HCT116 (cell line): Measurements from ENCODE around the gene ITIH3. TPM values are rescaled to one million over a fixed set of nuclear protein-coding genes. Genes with fewer than 3 reads are reported as not detected.

Source experiments
- ATAC-seq: fragments of 200-7000 bp; cut with Tn5 transposase; 2 replicates; pipeline ENCODE4 v1.9.1; 2020; ENCODE audit warnings: mild to moderate bottlenecking, moderate library complexity
- BruUV-seq: library from RNA; stranded (reverse); fragments of 400-500 nt; replicated peaks from 2 replicates; lab custom pipeline; 2021; lab: Mats Ljungman, UMichigan
- CTCF ChIA-PET: fragments of 300-600 bp; sonication (Branson Sonifier 250); formaldehyde crosslinking; loops from one replicate; lab custom pipeline; 2021; ENCODE audit warnings: antibody characterized with exemption; lab: Charles Lee
- POLR2A ChIA-PET: fragments of 300-600, 350-600 bp; sonication (Branson Sonifier 250); formaldehyde crosslinking; loops from one replicate; lab custom pipeline; 2021; ENCODE audit warnings: antibody characterized with exemption; lab: Charles Lee
- RAD21 ChIA-PET, 2 experiments: fragments of 300-600 bp; sonication (Branson Sonifier 250); formaldehyde crosslinking; loops; one replicate each; lab custom pipeline; 2023; ENCODE audit warnings: low total read pairs in 2 of 2; ENCODE audit not compliant: uncharacterized antibody in 2 of 2, unreplicated experiment in 2 of 2, low non-redundant PET in 1 of 2; lab: Charles Lee
- DNase-seq: peaks from one replicate; pipeline ENCODE4 v3.0.0-alpha.2; 2010; ENCODE audit warnings: low read depth, low spot score
- H2AFZ ChIP-seq: fragments of 200-600 bp; shearing (Covaris generic), sonication (generic); 2 replicates; pipeline ENCODE4 v1.6.1; 2017; ENCODE audit warnings: low read depth, mixed run types, mixed read lengths, antibody characterized with exemption, low read length; ENCODE audit not compliant: poor library complexity, severe bottlenecking
- H3K27ac ChIP-seq: 2 replicates; pipeline ENCODE4 v1.5.1; 2012; ENCODE audit warnings: low read depth, low read length
- H3K27me3 ChIP-seq: fragments of 200-600 bp; sonication (generic); 2 replicates; pipeline ENCODE4 v1.6.1; 2016; ENCODE audit warnings: mixed run types, low read length, mixed read lengths; ENCODE audit not compliant: insufficient read depth
- H3K36me3 ChIP-seq, 2 experiments: fragments of 200-500 bp in 1 of 2; fragments of 200-600 bp in 1 of 2; sonication (Bioruptor generic) in 1 of 2; sonication (generic) in 1 of 2; 2 replicates each; pipeline versions ENCODE4 v1.5.1 to v1.6.1; 2014 to 2016; ENCODE audit warnings: low read length in 2 of 2, inconsistent platforms in 1 of 2, mixed read lengths in 1 of 2, mixed run types in 1 of 2; ENCODE audit not compliant: insufficient read depth in 2 of 2, control insufficient read depth in 1 of 2
- H3K4me1 ChIP-seq, 2 experiments: fragments of 200-600 bp in 1 of 2; sonication (generic) in 1 of 2; 2 replicates each; pipeline versions ENCODE4 v1.5.1 to v1.6.1; 2012 to 2017; ENCODE audit warnings: low read length in 2 of 2, inconsistent platforms in 1 of 2, mild to moderate bottlenecking in 1 of 2, mixed read lengths in 1 of 2, mixed run types in 1 of 2, moderate library complexity in 1 of 2; ENCODE audit not compliant: insufficient read depth in 2 of 2, control insufficient read depth in 1 of 2
- H3K4me2 ChIP-seq: fragments of 200-600 bp; sonication (generic); 2 replicates; pipeline ENCODE4 v1.6.1; 2017; ENCODE audit warnings: mixed run types, low read length, mixed read lengths
- H3K4me3 ChIP-seq, 2 experiments: fragments of 200-600 bp in 1 of 2; sonication (generic) in 1 of 2; replicated peaks in 1 of 2; 2 replicates each; pipeline ENCODE4 v1.5.1; 2011 to 2016; ENCODE audit warnings: low read length in 2 of 2, control low read depth in 1 of 2, low read depth in 1 of 2, mild to moderate bottlenecking in 1 of 2, mixed read lengths in 1 of 2, mixed run types in 1 of 2
- H3K79me2 ChIP-seq: fragments of 200-600 bp; sonication (generic); 2 replicates; pipeline ENCODE4 v1.6.1; 2017; ENCODE audit warnings: mild to moderate bottlenecking, mixed run types, low read length, moderate library complexity, mixed read lengths; ENCODE audit not compliant: insufficient read depth
- H3K9ac ChIP-seq: fragments of 200-600 bp; sonication (generic); 2 replicates; pipeline ENCODE4 v1.6.1; 2016; ENCODE audit warnings: low read length, mixed read lengths
- H3K9me2 ChIP-seq: fragments of 200-600 bp; sonication (generic), shearing (Covaris generic); 2 replicates; pipeline ENCODE4 v1.6.1; 2017; ENCODE audit warnings: mixed run types, mild to moderate bottlenecking, moderate library complexity; ENCODE audit not compliant: insufficient read depth
- H3K9me3 ChIP-seq, 2 experiments: fragments of 200-500 bp in 1 of 2; fragments of 200-600 bp in 1 of 2; sonication (Bioruptor generic) in 1 of 2; sonication (generic) in 1 of 2; 2 replicates each; pipeline ENCODE4 v1.6.1; 2014 to 2017; ENCODE audit warnings: low read length in 2 of 2, mixed read lengths in 2 of 2, inconsistent platforms in 1 of 2, low read depth in 1 of 2, mild to moderate bottlenecking in 1 of 2, mixed run types in 1 of 2, moderate library complexity in 1 of 2; ENCODE audit not compliant: control insufficient read depth in 1 of 2, insufficient read depth in 1 of 2
- H4K20me1 ChIP-seq: fragments of 200-600 bp; sonication (generic), shearing (Covaris generic); 2 replicates; pipeline ENCODE4 v1.6.1; 2017; ENCODE audit warnings: mixed run types, mild to moderate bottlenecking, moderate library complexity; ENCODE audit not compliant: insufficient read depth
- ATF3 ChIP-seq: IDR thresholded peaks from 2 replicates; pipeline ENCODE4 v1.6.1; 2012
- EGR1 ChIP-seq: IDR thresholded peaks from 2 replicates; pipeline ENCODE4 v1.6.1; 2012; ENCODE audit warnings: low read depth
- EZH2 ChIP-seq: fragments of 200-600 bp; sonication (generic); IDR thresholded peaks from 2 replicates; pipeline ENCODE4 v1.6.1; 2017; ENCODE audit warnings: antibody characterized with exemption, mixed run types
- EZH2phosphoT487 ChIP-seq: fragments of 200-600 bp; IDR thresholded peaks from 2 replicates; pipeline ENCODE4 v1.6.1; 2018; ENCODE audit warnings: antibody characterized with exemption, borderline replicate concordance
- FOSL1 ChIP-seq: IDR thresholded peaks from 2 replicates; pipeline ENCODE4 v1.6.1; 2012; ENCODE audit warnings: low read depth
- JUND ChIP-seq: IDR thresholded peaks from 2 replicates; pipeline ENCODE4 v1.6.1; 2012
- MAX ChIP-seq: IDR thresholded peaks from 2 replicates; pipeline ENCODE4 v1.6.1; 2012
- RAD21 ChIP-seq: IDR thresholded peaks from 2 replicates; pipeline ENCODE4 v1.6.1; 2012; ENCODE audit warnings: low read depth, mild to moderate bottlenecking
- SP1 ChIP-seq: IDR thresholded peaks from 2 replicates; pipeline ENCODE4 v1.6.1; 2012; ENCODE audit warnings: low read depth
- SRF ChIP-seq: IDR thresholded peaks from 2 replicates; pipeline ENCODE4 v1.6.1; 2012; ENCODE audit warnings: low read depth
- TCF7L2 ChIP-seq: IDR thresholded peaks from 2 replicates; pipeline ENCODE4 v1.7.0; 2011; ENCODE audit warnings: borderline replicate concordance, inconsistent platforms; ENCODE audit not compliant: insufficient read depth, insufficient read length; ENCODE audit errors: extremely low read depth
- ZFX ChIP-seq: fragments of 450-650 bp; IDR thresholded peaks from 2 replicates; pipeline ENCODE4 v1.6.1; 2017
- ZNF274 ChIP-seq: fragments of 200-500 bp; sonication (Bioruptor generic); IDR thresholded peaks from 2 replicates; pipeline ENCODE4 v1.6.1; 2014; ENCODE audit warnings: mild to moderate bottlenecking, low read depth, low read length, inconsistent platforms
- intact Hi-C: fragments of 100-400 bp; cut with micrococcal nuclease; formaldehyde crosslinking; loops from 2 replicates; pipeline ENCODE4 v1.10.0; 2022
- total RNA-seq: library from RNA; stranded (reverse); gene quantifications from one replicate; pipeline ENCODE4 v1.2.1, GENCODE V29; 2021; ENCODE audit not compliant: unreplicated experiment
- TF ChIP-seq, protein P1 (sequence below): IDR thresholded peaks from 2 replicates; pipeline ENCODE4 v1.6.1; 2011; ENCODE audit warnings: mild to moderate bottlenecking, low read length, moderate library complexity; ENCODE audit not compliant: insufficient replicate concordance; ENCODE audit errors: extremely low read depth
- TF ChIP-seq, protein P2 (sequence below): IDR thresholded peaks from 2 replicates; pipeline ENCODE4 v1.6.1; 2012; ENCODE audit warnings: low read depth

Gene ITIH3
- total RNA-seq, 1 experiment from 2014 or later, result 0.44 TPM

GRCh38 chr3:52835766-52836470 lies 41.3 kb downstream of the ITIH3 start:
- no peaks in the 10 kb centered on the region for H3K9me2 ChIP-seq
- TF ChIP-seq ZNF274, result no peak
- TF ChIP-seq TCF7L2, result no peak
- TF ChIP-seq EGR1, result no peak
- no peak for TF ChIP-seq MAX
- ChIA-PET CTCF (no interaction called here), POLR2A (no interaction called here), RAD21 (no interaction called here)
- no peak overlapping the region for H3K4me2 ChIP-seq
- H3K27me3 ChIP-seq, result no peaks in the 10 kb centered on the region
- no peaks in the 10 kb centered on the region for H3K36me3 ChIP-seq
- intact Hi-C loops, result no loop called here
- no peak overlapping the region for H3K9ac ChIP-seq
- H3K4me1 ChIP-seq, result peaks cover 13 to 15% of the 10 kb centered on the region in 2 experiments
- BruUV-seq, result no TSS peak
- ATAC-seq, result no peak
- H4K20me1 ChIP-seq, result no peaks in the 10 kb centered on the region
- no peak for DNase-seq
- no peak overlapping the region for H3K4me3 ChIP-seq
- H3K79me2 ChIP-seq, result no peaks in the 10 kb centered on the region
- H3K9me3 ChIP-seq, result no peaks in the 10 kb centered on the region
- H3K27ac ChIP-seq, result no peak overlapping the region
- H2AFZ ChIP-seq, result no peak overlapping the region

DNA sequence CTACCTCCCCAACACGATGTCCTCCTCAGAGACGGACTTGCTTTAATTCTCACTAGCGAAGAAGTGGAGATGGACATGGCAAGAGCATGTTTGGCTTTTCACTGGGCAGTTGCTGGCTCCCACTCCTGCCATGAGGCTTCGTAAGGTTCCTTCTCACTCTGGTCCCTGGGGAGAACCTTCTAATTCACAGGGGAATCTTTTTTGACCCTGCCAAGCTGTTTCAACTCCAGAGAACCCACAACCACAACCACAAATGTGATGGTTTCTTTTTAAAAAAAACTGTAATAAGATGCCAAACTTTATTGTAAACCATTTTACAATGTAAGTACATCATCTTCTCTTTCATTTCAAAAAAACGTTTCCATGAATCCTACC lies 41.9 kb downstream of the ITIH3 start:
- H3K9ac ChIP-seq, result no peak overlapping the region
- DNase-seq, result no peak
- H3K9me2 ChIP-seq, result no peaks in the 10 kb centered on the region
- H3K4me2 ChIP-seq, result no peak overlapping the region
- peaks cover 7 to 10% of the 10 kb centered on the region in 2 experiments for H3K4me1 ChIP-seq
- H3K9me3 ChIP-seq, result no peaks in the 10 kb centered on the region
- H3K4me3 ChIP-seq, result no peak overlapping the region
- H3K27me3 ChIP-seq, result no peaks in the 10 kb centered on the region
- H3K36me3 ChIP-seq, result no peaks in the 10 kb centered on the region
- H3K27ac ChIP-seq, result no peak overlapping the region
- POLR2A ChIA-PET, result no interaction called here
- CTCF ChIA-PET, result no interaction called here
- no peaks in the 10 kb centered on the region for H4K20me1 ChIP-seq
- H2AFZ ChIP-seq, result no peak overlapping the region
- intact Hi-C loops, result no loop called here
- RAD21 ChIA-PET, result no interaction called here
- H3K79me2 ChIP-seq, result no peaks in the 10 kb centered on the region
- ATAC-seq, result no peak
- BruUV-seq, result no TSS peak
- TF ChIP-seq EZH2 (no peak), RAD21 (no peak), MAX (no peak), SP1 (no peak), JUND (no peak), FOSL1 (no peak), EZH2phosphoT487 (no peak), SRF (no peak), ATF3 (no peak), ZFX (no peak)
- TF ChIP-seq, protein P1, sequence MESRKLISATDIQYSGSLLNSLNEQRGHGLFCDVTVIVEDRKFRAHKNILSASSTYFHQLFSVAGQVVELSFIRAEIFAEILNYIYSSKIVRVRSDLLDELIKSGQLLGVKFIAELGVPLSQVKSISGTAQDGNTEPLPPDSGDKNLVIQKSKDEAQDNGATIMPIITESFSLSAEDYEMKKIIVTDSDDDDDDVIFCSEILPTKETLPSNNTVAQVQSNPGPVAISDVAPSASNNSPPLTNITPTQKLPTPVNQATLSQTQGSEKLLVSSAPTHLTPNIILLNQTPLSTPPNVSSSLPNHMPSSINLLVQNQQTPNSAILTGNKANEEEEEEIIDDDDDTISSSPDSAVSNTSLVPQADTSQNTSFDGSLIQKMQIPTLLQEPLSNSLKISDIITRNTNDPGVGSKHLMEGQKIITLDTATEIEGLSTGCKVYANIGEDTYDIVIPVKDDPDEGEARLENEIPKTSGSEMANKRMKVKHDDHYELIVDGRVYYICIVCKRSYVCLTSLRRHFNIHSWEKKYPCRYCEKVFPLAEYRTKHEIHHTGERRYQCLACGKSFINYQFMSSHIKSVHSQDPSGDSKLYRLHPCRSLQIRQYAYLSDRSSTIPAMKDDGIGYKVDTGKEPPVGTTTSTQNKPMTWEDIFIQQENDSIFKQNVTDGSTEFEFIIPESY, result no peak
- TF ChIP-seq, protein P2, sequence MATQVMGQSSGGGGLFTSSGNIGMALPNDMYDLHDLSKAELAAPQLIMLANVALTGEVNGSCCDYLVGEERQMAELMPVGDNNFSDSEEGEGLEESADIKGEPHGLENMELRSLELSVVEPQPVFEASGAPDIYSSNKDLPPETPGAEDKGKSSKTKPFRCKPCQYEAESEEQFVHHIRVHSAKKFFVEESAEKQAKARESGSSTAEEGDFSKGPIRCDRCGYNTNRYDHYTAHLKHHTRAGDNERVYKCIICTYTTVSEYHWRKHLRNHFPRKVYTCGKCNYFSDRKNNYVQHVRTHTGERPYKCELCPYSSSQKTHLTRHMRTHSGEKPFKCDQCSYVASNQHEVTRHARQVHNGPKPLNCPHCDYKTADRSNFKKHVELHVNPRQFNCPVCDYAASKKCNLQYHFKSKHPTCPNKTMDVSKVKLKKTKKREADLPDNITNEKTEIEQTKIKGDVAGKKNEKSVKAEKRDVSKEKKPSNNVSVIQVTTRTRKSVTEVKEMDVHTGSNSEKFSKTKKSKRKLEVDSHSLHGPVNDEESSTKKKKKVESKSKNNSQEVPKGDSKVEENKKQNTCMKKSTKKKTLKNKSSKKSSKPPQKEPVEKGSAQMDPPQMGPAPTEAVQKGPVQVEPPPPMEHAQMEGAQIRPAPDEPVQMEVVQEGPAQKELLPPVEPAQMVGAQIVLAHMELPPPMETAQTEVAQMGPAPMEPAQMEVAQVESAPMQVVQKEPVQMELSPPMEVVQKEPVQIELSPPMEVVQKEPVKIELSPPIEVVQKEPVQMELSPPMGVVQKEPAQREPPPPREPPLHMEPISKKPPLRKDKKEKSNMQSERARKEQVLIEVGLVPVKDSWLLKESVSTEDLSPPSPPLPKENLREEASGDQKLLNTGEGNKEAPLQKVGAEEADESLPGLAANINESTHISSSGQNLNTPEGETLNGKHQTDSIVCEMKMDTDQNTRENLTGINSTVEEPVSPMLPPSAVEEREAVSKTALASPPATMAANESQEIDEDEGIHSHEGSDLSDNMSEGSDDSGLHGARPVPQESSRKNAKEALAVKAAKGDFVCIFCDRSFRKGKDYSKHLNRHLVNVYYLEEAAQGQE, result no peak
